HepG2 (cell line): ENCODE measurements around the gene UGT1A7. TPM values are rescaled to one million over a fixed set of nuclear protein-coding genes. Genes with fewer than 3 reads are reported as not detected.

Experiments
- ARID4A ChIP-seq: sonication (generic); formaldehyde crosslinking; IDR thresholded peaks from 2 replicates; pipeline ENCODE4 v1.5.0; 2020; ENCODE audit warnings: mild to moderate bottlenecking, missing genetic modification reagents, borderline replicate concordance
- HIVEP1 ChIP-seq: sonication (generic); formaldehyde crosslinking; IDR thresholded peaks from 2 replicates; pipeline ENCODE4 v1.4.0; 2020; ENCODE audit warnings: mild to moderate bottlenecking, missing genetic modification reagents
- HNRNPK ChIP-seq: fragments of 200-400 bp; formaldehyde crosslinking; IDR thresholded peaks from 2 replicates; pipeline ENCODE4 v1.6.1; 2018; ENCODE audit warnings: low read length, low read depth, moderate library complexity, mild to moderate bottlenecking; ENCODE audit not compliant: poor library complexity, severe bottlenecking
- MED8 ChIP-seq: sonication (generic); formaldehyde crosslinking; IDR thresholded peaks from 2 replicates; pipeline ENCODE4 v1.8.1; 2023; ENCODE audit warnings: mild to moderate bottlenecking, missing genetic modification reagents; ENCODE audit not compliant: insufficient replicate concordance
- PRDM10 ChIP-seq: sonication (generic); formaldehyde crosslinking; IDR thresholded peaks from 2 replicates; pipeline ENCODE4 v1.4.0; 2020; ENCODE audit warnings: low read depth, missing genetic modification reagents
- SP1 ChIP-seq, 2 experiments: fragments of 450-650 bp in 1 of 2; sonication (generic) in 1 of 2; formaldehyde crosslinking in 1 of 2; IDR thresholded peaks; 2 replicates each; pipeline versions ENCODE4 v1.4.0 to v1.6.1; 2016 to 2020; ENCODE audit warnings: missing genetic modification reagents in 1 of 2
- SRY ChIP-seq: sonication (generic); formaldehyde crosslinking; IDR thresholded peaks from 2 replicates; pipeline ENCODE4 v1.8.0; 2022; ENCODE audit warnings: mild to moderate bottlenecking, missing genetic modification reagents
- TFDP2 ChIP-seq: sonication (generic); formaldehyde crosslinking; IDR thresholded peaks from 2 replicates; pipeline ENCODE4 v1.4.0; 2020; ENCODE audit warnings: missing genetic modification reagents
- THAP11 ChIP-seq: IDR thresholded peaks from 2 replicates; pipeline ENCODE4 v1.6.1; 2016; ENCODE audit warnings: missing biosample characterization, missing genetic modification reagents
- TMF1 ChIP-seq: sonication (generic); formaldehyde crosslinking; IDR thresholded peaks from 2 replicates; pipeline ENCODE4 v1.8.1; 2022; ENCODE audit warnings: low read depth, missing genetic modification reagents
- TSC22D2 ChIP-seq: sonication (generic); formaldehyde crosslinking; IDR thresholded peaks from 2 replicates; pipeline ENCODE4 v1.5.1; 2020; ENCODE audit warnings: missing genetic modification reagents, mild to moderate bottlenecking, borderline replicate concordance
- ZMAT3 ChIP-seq: sonication (generic); formaldehyde crosslinking; conservative IDR thresholded peaks from 2 replicates; pipeline ENCODE4 v1.7.0; 2021; ENCODE audit warnings: missing genetic modification reagents
- ZNF362 ChIP-seq: sonication (generic); formaldehyde crosslinking; IDR thresholded peaks from 2 replicates; pipeline ENCODE4 v1.4.0; 2020; ENCODE audit warnings: missing genetic modification reagents, mild to moderate bottlenecking, borderline replicate concordance
- ZNF7 ChIP-seq: IDR thresholded peaks from 2 replicates; pipeline ENCODE4 v1.6.1; 2016; ENCODE audit warnings: missing biosample characterization, missing genetic modification reagents
- ZNF770 ChIP-seq: sonication (generic); formaldehyde crosslinking; IDR thresholded peaks from 2 replicates; pipeline ENCODE4 v1.5.0; 2020; ENCODE audit warnings: mild to moderate bottlenecking, missing genetic modification reagents
- polyA plus RNA-seq, 8 experiments: library from polyadenylated mRNA; depleted of rRNA in 3 of 8; stranded (reverse) in 7 of 8; unstranded in 1 of 8; fragments of >200 nt; fragmentation: Illumina TruSeq in 4 of 8; extraction: Trizol in 4 of 8; gene quantifications; 2 replicates each; pipeline versions ENCODE4 v1.2.1 to v1.2.3, GENCODE V29; 2011 to 2016; ENCODE audit warnings: low read depth in 4 of 8, missing spikeins in 1 of 8, mixed read lengths in 1 of 8; ENCODE audit not compliant: insufficient read depth in 1 of 8
- total RNA-seq, 5 experiments: library from RNA; depleted of rRNA; stranded (reverse); fragments of >200 nt; fragmentation: Illumina TruSeq; extraction: Trizol; gene quantifications; 2 replicates each; pipeline ENCODE4 v1.2.3, GENCODE V29; 2016; ENCODE audit warnings: low read depth in 1 of 5

UGT1A7 gene
- total and polyA plus RNA-seq, 2 of the 13 experiments (the other 11 are each of a cell fraction or from before 2014, with no cell fraction given) = not detected

- TF ChIP-seq ARID4A (CRISPR knock-in tag) (peak; percentile 45; the same call in 1 of the 2 replicates), ZNF7 (CRISPR knock-in tag) (no peak), ZNF770 (CRISPR knock-in tag) (no peak), TMF1 (CRISPR knock-in tag) (0 out of 2 replicates have a peak, but pooled peaks have one; percentile 37), HIVEP1 (no peak), THAP11 (CRISPR knock-in tag) (peak; percentile 75), MED8 (CRISPR knock-in tag) (peak; percentile 47), ZNF362 (CRISPR knock-in tag) (no peak), ZMAT3 (CRISPR knock-in tag) (peak; percentile 75; the same call in 1 of the 2 replicates), TSC22D2 (CRISPR knock-in tag) (no peak), PRDM10 (CRISPR knock-in tag) (0 out of 2 replicates have a peak, but pooled peaks have one; percentile 50), SRY (CRISPR knock-in tag) (no peak), SP1 (IDR thresholded peaks at IDR 0.05) (no peak), SP1 (CRISPR knock-in tag; IDR thresholded peaks at IDR 0.05) (no peak; the same call in 1 of the 2 replicates), HNRNPK (no peak), TFDP2 (peak; percentile 49; the same call in 1 of the 2 replicates)
Observed at GRCh38 chr2:233756429-233757081, 74.9 kb downstream of the UGT1A7 start (continued).
